OCI-LY3 (cell line): ENCODE results near the gene SYT1.

Source experiments
- H2AFZ ChIP-seq: fragments of 200-600, 300-600 bp; shearing (Covaris generic); 2 replicates; pipeline ENCODE4 v1.6.0; 2014; ENCODE audit warnings: antibody characterized with exemption, low read depth, low read length
- H3K27ac ChIP-seq: fragments of 200-600, 300-600 bp; sonication (generic); 2 replicates; pipeline ENCODE4 v1.5.1; 2014; ENCODE audit warnings: mild to moderate bottlenecking, low read length, moderate library complexity, mixed read lengths
- H3K27me3 ChIP-seq: fragments of 200-600, 300-600 bp; sonication (generic); 2 replicates; pipeline ENCODE4 v1.6.1; 2014; ENCODE audit warnings: low read depth, low read length, mixed read lengths
- H3K36me3 ChIP-seq: fragments of 200-600, 300-600 bp; sonication (generic); replicated peaks from 2 replicates; pipeline ENCODE3; 2014; ENCODE audit warnings: low read depth, low read length, mixed read lengths
- H3K4me1 ChIP-seq: fragments of 300-600, 200-600 bp; sonication (generic); 2 replicates; pipeline ENCODE4 v1.6.1; 2014; ENCODE audit warnings: low read length, mixed read lengths
- H3K4me2 ChIP-seq: fragments of 200-600, 300-600 bp; sonication (generic); 2 replicates; pipeline ENCODE4 v1.6.1; 2014; ENCODE audit warnings: low read length, mixed read lengths
- H3K4me3 ChIP-seq: fragments of 300-600, 200-600 bp; sonication (generic); 2 replicates; pipeline ENCODE4 v1.5.1; 2014; ENCODE audit warnings: antibody characterized with exemption, mild to moderate bottlenecking, low read length, moderate library complexity
- H3K79me2 ChIP-seq: fragments of 300-600, 200-600 bp; shearing (Covaris generic); 2 replicates; pipeline ENCODE4 v1.6.1; 2014; ENCODE audit warnings: mild to moderate bottlenecking, low read length, mixed read lengths
- H3K9ac ChIP-seq: fragments of 300-600, 200-600 bp; shearing (Covaris generic); 2 replicates; pipeline ENCODE4 v1.6.0; 2014; ENCODE audit warnings: mild to moderate bottlenecking, low read length, moderate library complexity
- H3K9me3 ChIP-seq: fragments of 200-600, 300-600 bp; shearing (Covaris generic); 2 replicates; pipeline ENCODE4 v1.6.1; 2014; ENCODE audit warnings: low read length, mixed read lengths; ENCODE audit not compliant: insufficient read depth
- H4K20me1 ChIP-seq: fragments of 200-600, 300-600 bp; sonication (generic); 2 replicates; pipeline ENCODE4 v1.6.1; 2016; ENCODE audit warnings: low read length, mixed read lengths; ENCODE audit not compliant: insufficient read depth
- EZH2phosphoT487 ChIP-seq: fragments of 200-600 bp; shearing (Covaris generic); IDR thresholded peaks from 2 replicates; pipeline ENCODE4 v1.6.1; 2018; ENCODE audit warnings: antibody characterized with exemption, mixed run types, low read depth
- TF ChIP-seq, protein P1 (sequence below): fragments of 200-600, 300-600 bp; sonication (generic); IDR thresholded peaks from 2 replicates; pipeline ENCODE4 v1.5.1; 2014; ENCODE audit warnings: antibody characterized with exemption, low read length, low read depth

The SYT1 gene

DNA sequence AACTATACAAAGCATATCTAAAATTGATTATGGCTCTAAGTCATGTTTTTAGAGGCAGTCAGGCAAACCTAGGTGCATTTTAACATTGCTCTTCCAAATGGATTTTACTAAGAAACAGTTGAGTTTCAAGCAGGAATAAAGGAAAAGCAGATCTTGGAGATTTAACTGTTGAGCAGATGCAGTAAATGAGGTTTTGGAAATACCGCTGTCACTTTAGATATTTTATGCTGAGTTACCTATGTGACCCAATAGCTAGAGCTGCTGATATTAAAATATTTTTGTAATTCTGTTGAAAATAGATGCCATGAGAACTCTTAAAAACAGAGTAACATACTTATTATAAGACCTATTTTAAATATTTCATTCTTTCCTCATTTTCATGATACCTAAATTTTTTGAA is 181.4 kb downstream of the SYT1 start:
- Histone ChIP-seq H2AFZ (no peak overlapping the region), H3K9me3 (no peaks in the 10 kb centered on the region), H3K36me3 (no peaks in the 10 kb centered on the region), H3K4me1 (no peaks in the 10 kb centered on the region), H3K79me2 (no peaks in the 10 kb centered on the region), H3K4me3 (no peak overlapping the region), H3K27ac (no peak overlapping the region), H3K4me2 (no peak overlapping the region), H4K20me1 (no peaks in the 10 kb centered on the region), H3K9ac (no peak overlapping the region), H3K27me3 (no peaks in the 10 kb centered on the region)
- TF ChIP-seq, protein P1, sequence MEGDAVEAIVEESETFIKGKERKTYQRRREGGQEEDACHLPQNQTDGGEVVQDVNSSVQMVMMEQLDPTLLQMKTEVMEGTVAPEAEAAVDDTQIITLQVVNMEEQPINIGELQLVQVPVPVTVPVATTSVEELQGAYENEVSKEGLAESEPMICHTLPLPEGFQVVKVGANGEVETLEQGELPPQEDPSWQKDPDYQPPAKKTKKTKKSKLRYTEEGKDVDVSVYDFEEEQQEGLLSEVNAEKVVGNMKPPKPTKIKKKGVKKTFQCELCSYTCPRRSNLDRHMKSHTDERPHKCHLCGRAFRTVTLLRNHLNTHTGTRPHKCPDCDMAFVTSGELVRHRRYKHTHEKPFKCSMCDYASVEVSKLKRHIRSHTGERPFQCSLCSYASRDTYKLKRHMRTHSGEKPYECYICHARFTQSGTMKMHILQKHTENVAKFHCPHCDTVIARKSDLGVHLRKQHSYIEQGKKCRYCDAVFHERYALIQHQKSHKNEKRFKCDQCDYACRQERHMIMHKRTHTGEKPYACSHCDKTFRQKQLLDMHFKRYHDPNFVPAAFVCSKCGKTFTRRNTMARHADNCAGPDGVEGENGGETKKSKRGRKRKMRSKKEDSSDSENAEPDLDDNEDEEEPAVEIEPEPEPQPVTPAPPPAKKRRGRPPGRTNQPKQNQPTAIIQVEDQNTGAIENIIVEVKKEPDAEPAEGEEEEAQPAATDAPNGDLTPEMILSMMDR = no peak
- TF ChIP-seq EZH2phosphoT487 = no peak

DNA sequence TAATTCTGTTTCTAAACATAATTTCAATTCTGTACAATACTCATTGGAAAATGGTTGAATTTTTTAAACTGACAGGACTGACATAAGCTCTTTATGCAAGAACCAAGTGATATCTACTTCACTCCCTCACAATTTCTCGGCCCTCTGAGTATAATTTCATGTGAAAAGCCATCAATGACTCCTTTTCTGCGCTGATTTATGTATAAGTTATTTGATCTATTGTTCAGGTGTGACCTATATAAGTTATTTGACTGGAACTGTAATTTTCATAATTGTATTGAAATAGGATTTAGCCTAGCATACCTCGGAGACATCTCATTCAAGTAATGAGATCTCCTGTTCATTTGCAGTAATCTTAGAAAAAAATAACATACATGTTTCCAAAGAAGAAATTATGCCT is 184.4 kb downstream of the SYT1 start:
- H3K27ac ChIP-seq = no peak overlapping the region

DNA sequence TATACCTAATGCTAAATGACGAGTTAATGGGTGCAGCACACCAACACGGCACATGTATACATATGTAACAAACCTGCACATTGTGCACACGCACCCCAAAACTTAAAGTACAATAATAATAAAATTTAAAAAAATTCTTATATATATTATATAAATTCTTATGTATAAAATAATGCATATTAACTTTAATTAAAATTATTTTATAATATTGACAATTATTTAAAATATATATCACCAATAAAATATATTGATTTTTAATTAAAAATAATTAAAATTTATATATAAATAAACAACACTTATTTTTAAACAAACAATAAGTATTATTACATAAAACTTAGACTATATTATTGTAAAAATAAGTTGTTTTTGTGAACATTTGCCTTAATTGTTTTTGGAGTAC is 188.8 kb downstream of the SYT1 start:
- Histone ChIP-seq H3K4me1 (peaks cover 27% of the 10 kb centered on the region), H3K9ac (no peak overlapping the region), H3K79me2 (no peaks in the 10 kb centered on the region), H3K9me3 (no peaks in the 10 kb centered on the region), H3K36me3 (no peaks in the 10 kb centered on the region), H3K4me2 (no peak overlapping the region), H3K27ac (no peak overlapping the region), H3K27me3 (no peaks in the 10 kb centered on the region), H2AFZ (no peak overlapping the region), H3K4me3 (no peak overlapping the region), H4K20me1 (no peaks in the 10 kb centered on the region)
- TF ChIP-seq, protein P1 = no peak
- no peak for TF ChIP-seq EZH2phosphoT487

More for the DNA sequence above, 184.4 kb downstream of the SYT1 start:
- H3K9ac ChIP-seq = no peak overlapping the region
- no peaks in the 10 kb centered on the region for H3K27me3 ChIP-seq
- no peaks in the 10 kb centered on the region for H3K79me2 ChIP-seq
- H3K9me3 ChIP-seq = no peaks in the 10 kb centered on the region
- TF ChIP-seq EZH2phosphoT487 = no peak
- TF ChIP-seq, protein P1 = no peak
- no peak overlapping the region for H2AFZ ChIP-seq
- no peak overlapping the region for H3K4me3 ChIP-seq
- no peaks in the 10 kb centered on the region for H3K4me1 ChIP-seq
- H4K20me1 ChIP-seq = no peaks in the 10 kb centered on the region
- H3K36me3 ChIP-seq = no peaks in the 10 kb centered on the region
- no peak overlapping the region for H3K4me2 ChIP-seq

DNA sequence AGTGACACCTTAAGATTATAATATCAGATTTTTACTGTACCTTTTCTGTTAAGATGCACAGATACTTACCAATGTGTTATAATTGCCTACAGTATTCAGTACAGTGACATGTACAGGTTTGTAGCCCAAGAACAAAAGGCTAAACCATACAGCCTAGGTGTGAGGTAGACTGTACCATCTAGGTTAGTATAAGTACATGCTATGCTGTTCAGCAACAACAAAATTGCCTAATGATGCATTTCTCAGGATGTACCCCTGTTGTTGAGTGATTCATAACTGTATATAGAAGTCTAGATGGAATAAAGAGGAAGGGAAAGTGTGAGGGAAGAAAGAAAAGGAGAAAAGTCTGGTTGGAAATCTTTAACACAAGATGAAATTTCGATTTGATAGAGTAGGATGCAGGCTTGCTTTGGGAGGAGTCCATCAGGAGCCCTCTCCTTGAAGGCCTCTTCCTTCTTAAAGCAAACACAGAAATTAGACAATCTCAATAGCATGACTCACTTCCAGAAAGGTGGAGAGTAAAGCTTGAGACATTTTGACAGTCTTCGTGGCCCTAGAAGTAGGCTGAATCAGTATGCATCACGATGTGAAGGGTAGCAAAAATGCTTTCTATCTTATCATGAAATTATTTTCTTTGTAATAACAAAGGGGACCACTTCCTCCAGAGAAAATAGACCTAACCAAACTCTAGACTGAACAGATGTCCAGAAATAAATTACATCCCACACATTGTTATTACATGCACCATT is 191.5 kb downstream of the SYT1 start:
- Histone ChIP-seq H2AFZ (no peak overlapping the region), H3K4me2 (peak overlapping the region; percentile 40), H3K4me3 (peak overlapping the region; percentile 6; the same call in 1 of the 2 replicates), H3K27ac (peak overlapping the region; percentile 79), H3K79me2 (no peaks in the 10 kb centered on the region), H3K36me3 (no peaks in the 10 kb centered on the region), H3K4me1 (peaks cover 40% of the 10 kb centered on the region), H4K20me1 (no peaks in the 10 kb centered on the region), H3K27me3 (no peaks in the 10 kb centered on the region), H3K9me3 (no peaks in the 10 kb centered on the region), H3K9ac (peak overlapping the region; percentile 7; the same call in 1 of the 2 replicates)
- TF ChIP-seq, protein P1 = no peak
- no peak for TF ChIP-seq EZH2phosphoT487
